Stimulated activated CD4-positive, alpha-beta T cell treated with anti-CD3 and anti-CD28 coated beads, Interleukin-1b, Interleukin-23, amount 100 ng/mL, for 4 hours (primary cell): Measurements from ENCODE around the gene DTNBP1.
"Not testable (repeated sequence)": the region's sequence is repeated elsewhere in the genome, so short reads cannot be mapped to it uniquely, and the experiment has no call there.

Experiments
- DNase-seq, 2 donors: peaks; one replicate each; pipeline ENCODE4 v3.0.0-alpha.2; 2020; ENCODE audit warnings: low read depth in 2 of 2

The DTNBP1 gene

GRCh38 chr6:15557174-15557573, 105.7 kb downstream of the DTNBP1 start:
- DNase-seq: no peak

DNA sequence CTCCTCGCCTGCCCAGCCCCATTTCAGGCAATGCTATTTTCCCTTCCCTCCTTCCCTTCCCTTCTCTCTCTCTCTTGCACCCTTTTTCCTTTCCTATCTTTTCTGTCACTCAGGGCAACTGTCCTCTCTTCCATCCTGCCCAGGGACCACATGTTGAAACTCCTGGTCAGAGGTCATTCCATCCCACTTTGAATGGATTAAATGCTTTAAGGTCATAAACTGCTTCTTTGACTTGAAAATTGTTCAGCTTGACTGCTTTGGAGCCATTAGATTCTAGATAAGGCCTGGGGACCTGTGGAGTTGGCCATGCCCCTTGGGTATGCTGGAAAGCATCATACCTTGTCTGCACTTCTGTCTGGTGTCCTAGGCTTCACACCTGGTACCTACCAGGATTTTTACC, 106.1 kb downstream of the DTNBP1 start:
- no peak for DNase-seq

GRCh38 chr6:15555101-15556038, 107.5 kb downstream of the DTNBP1 start:
- DNase-seq: no peak

DNA sequence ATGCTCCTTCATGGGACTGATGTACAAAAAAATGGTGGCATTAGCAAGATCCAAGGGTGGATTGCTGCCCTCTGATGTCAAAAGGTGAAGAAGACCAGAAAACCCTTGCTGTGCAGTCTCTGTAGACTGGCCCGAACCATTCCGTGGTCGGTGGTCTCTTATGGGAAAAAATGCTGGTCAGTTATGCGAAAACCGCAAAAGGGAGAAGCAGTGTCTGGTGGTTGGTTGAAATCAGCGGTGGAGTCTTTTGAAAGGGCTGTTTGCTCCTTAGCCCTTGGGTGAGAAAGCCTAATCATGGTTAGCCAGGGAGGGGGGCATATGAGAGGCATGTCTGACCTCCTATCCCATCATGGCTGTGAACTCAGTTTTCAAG, 108.1 kb downstream of the DTNBP1 start:
- DNase-seq: no peak

DNA sequence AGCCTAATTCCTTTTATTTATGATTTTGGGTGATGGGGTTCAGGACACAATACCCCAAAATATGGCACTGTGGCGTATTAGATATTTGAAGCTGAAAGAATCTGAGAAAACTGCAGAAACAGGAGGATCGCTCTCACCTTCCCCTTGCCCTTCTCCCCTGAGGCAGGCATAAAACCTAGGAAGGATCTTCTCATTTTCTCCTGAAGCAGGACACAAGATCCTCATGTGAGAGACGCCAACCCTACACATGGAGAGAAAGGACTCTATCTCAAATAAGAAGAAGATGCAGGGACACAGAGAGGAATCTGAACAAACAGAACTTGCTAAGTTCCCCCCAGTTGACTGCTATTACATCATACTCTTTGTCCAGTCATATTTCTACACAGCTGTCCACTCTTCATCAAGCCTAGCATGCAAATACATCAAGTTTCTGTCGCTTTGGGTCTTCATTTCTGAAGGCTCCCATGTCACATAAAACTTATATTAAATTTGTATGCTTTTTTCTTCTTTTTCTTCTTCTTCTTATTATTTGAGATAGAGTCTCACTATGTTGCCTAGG, 109.0 kb downstream of the DTNBP1 start:
- no peak for DNase-seq

GRCh38 chr6:15553031-15553430, 109.8 kb downstream of the DTNBP1 start:
- no peak for DNase-seq

- DNase-seq: no peak
These were observed 111.0 kb downstream of the DTNBP1 start for GRCh38 chr6:15551798-15552197.

- no peak for DNase-seq
These were observed 111.6 kb downstream of the DTNBP1 start for GRCh38 chr6:15551262-15551661.

DNA sequence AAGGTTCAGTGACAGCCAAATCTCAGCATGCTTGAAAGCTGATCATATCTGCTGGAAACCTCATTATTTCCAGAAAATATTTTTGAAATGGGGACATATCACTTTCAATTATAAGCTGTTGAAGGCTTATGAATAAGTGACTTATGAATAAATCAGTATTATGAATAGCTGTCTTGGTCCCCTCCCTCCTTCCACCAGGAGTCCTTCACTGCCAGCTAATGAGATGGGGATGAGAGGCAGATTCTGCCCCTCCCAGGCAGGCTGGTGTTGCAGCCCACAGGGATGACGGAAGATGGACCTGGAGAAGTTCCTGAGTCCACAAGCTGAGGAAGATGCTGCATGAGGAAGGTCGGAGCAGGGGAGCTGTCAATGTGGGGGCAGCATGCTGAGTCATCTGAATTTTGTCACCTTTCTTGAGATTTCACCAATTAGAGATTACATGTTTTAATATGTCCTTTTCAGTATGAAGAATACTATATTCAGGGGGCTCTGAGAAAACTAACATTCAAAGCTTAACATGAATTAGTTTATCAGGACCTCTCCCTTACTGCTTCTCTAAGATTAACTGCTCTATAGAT, 112.2 kb downstream of the DTNBP1 start:
- no peak for DNase-seq

GRCh38 chr6:15549371-15549770, 113.5 kb downstream of the DTNBP1 start:
- DNase-seq: no peak

DNA sequence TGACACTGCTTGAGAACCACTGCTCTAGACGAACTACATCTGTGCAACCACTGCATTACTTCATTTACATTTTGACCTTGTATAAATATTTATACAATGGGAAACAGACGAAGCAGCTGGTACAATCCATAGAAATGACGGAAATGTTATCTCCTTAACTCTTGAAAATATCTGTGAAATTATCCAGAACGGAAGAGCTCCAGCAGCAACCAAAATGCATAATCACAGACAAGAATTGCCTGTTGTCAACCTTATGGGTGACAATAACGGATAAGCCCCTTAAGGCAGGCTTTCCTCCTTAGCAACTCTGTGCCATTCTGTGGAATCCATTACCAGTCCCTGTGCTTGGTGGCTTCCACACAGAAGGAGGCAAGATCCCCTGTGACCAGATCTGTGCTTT, 115.4 kb downstream of the DTNBP1 start:
- no peak for DNase-seq

DNA sequence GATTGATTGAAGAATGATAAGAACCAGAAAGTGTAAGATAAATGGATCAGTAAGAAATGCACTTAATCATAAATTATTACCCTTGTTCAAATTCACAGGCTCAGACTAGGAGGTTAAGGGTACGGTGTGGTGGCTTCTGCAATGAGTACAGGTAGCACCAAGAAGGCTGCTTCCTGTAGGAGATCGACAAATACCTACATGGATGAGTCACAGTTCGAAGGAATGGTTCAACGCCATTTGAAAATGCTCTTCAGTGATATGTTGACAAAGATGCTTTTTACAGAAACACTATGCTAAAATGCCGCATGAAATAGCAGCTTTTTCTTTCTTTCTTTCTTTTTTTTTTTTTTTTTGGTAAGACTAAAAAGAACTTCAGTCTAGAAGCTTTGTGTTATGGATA, 116.2 kb downstream of the DTNBP1 start:
- DNase-seq: no peak

- no peak for DNase-seq
These were observed 118.4 kb downstream of the DTNBP1 start for GRCh38 chr6:15544321-15544900.

- not testable (repeated sequence) for DNase-seq
These were observed 119.4 kb downstream of the DTNBP1 start for GRCh38 chr6:15543332-15543917.

GRCh38 chr6:15539722-15540270, 123.0 kb downstream of the DTNBP1 start:
- no peak for DNase-seq

DNA sequence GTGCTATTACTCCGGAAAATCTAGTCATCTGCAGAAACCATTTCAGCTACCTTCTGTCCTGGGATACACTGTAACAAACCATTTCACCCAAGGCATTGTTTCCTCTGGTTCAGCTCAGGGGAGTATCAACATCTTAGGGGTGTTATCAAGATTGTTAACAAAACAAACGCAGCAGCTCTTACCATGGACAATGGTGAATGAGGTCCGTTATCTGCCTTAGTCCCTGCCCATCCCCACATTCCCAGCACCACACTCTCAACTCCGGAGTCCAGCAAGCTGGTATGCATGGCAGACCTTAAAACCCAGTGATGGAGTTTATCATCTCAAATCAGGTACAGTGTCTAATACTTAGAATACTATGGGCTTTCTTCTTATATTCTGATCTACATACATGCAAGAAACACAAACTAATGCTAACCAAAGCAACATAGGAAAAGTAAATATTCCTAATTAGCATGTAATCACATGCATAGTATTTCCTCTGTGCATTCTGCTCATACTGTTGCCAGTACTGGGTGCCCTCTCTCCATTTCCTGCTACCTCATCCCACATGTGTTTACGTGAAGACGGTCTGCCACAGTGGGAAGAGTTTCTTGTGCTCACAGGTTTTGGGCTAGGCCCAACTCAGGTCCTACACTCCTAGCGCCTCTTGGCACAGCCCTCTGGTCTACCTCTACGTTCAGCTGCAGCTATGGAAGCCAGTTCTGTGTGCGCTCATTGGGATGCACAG, 123.9 kb downstream of the DTNBP1 start:
- DNase-seq: no peak

DNA sequence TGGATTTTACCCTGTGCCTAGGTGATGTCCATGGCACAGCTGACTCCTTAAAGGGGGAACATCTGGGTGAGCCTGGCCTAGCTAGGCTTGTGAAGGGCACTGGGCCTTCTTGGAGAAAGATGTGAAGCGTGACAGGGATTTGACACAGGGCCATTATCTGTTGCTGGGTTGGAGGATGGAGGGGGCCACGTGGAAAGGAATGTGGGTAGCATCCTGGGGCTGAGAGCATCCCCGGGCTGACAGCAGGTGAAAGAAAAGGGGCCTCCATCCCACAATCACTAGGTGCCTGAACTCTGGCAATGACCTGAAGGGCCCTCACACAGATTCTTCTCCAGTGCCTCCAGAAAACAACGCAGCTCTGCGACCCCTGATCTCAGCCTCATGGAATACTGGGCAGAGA, 124.7 kb downstream of the DTNBP1 start:
- no peak for DNase-seq

GRCh38 chr6:15536198-15536955, 126.5 kb downstream of the DTNBP1 start:
- DNase-seq: no peak

DNA sequence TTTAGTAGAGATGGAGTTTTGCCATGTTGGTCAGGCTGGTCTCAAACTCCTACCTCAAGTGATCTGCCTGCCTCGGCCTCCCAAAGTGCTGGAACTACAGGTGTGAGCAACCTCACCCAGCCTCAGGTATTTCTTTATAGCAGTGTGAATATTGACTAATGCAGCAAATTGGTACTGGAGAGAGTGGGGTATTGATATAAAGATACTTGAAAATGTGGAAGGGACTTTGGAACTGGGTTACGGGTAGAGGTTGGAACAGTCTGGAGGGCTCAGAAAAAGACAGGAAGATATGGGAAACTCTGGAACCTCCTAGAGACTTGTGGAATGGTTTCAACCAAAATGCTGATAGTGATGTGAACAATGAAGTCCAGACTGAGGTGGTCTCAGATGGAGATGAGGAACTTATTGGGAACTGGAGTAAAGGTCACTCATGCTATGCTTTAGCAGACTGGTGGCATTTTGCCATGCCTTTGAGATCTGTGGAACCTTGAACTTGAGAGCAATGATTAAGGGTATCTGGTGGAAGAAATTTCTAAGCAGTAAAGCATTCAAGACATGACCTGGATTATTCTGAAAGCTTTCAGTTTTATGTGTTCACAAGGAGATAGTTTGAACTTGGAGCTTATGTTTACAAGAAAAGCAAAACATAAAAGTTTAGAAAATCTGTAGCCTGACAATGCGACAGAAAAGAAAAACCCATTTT, 127.2 kb downstream of the DTNBP1 start:
- DNase-seq: no peak

GRCh38 chr6:15534974-15535373, 127.9 kb downstream of the DTNBP1 start:
- no peak for DNase-seq
